B cell (primary cell): ENCODE measurements around the gene IFRD2. TPM values are rescaled to one million over a fixed set of nuclear protein-coding genes. Genes with fewer than 3 reads are reported as not detected.

Experiments used
- ATAC-seq: fragments of 200-7000 bp; cut with Tn5 transposase; one replicate; pipeline ENCODE4 v1.10.0; 2021; ENCODE audit warnings: low read depth, mild to moderate bottlenecking, moderate number of reproducible peaks, moderate library complexity
- CTCF ChIA-PET: fragments of 350-600 bp; sonication (Branson Sonifier 250); formaldehyde crosslinking; loops from one replicate; lab custom pipeline; 2021; ENCODE audit warnings: antibody characterized with exemption, inconsistent platforms; lab: Charles Lee
- POLR2A ChIA-PET: fragments of 350-600 bp; sonication (Branson Sonifier 250); formaldehyde crosslinking; loops from one replicate; lab custom pipeline; 2021; ENCODE audit warnings: antibody characterized with exemption; lab: Charles Lee
- DNase-seq: peaks from one replicate; pipeline ENCODE4 v3.0.0; 2013
- H2AFZ ChIP-seq: 2 replicates; pipeline ENCODE4 v1.6.1; 2012; ENCODE audit warnings: mild to moderate bottlenecking, low read depth, low read length; ENCODE audit not compliant: insufficient read depth, poor library complexity, severe bottlenecking
- H3K27ac ChIP-seq, 2 donors: 1 replicate in 1 of 2; 2 replicates in 1 of 2; pipeline ENCODE4 v1.5.1; 2012 to 2013; ENCODE audit warnings: low read length in 2 of 2, mild to moderate bottlenecking in 2 of 2, moderate library complexity in 1 of 2
- H3K27me3 ChIP-seq, 4 experiments: fragments of 200-600 bp in 1 of 4; sonication (generic) in 1 of 4; replicated peaks in 1 of 4; 1 replicate in 2 of 4; 2 replicates in 2 of 4; pipeline versions ENCODE4 v1.6.1 to v1.7.0; 2013 to 2016; ENCODE audit warnings: low read length in 3 of 4, mild to moderate bottlenecking in 2 of 4, mixed read lengths in 1 of 4, moderate library complexity in 1 of 4; ENCODE audit not compliant: insufficient read depth in 4 of 4, control insufficient read depth in 3 of 4; ENCODE audit errors: control extremely low read depth in 1 of 4
- H3K36me3 ChIP-seq, 2 experiments: replicated peaks in 1 of 2; 1 replicate in 1 of 2; 2 replicates in 1 of 2; pipeline versions ENCODE4 v1.6.1 to v1.7.1; 2013; ENCODE audit warnings: low read length in 1 of 2; ENCODE audit not compliant: insufficient read depth in 2 of 2, control insufficient read depth in 1 of 2; ENCODE audit errors: control extremely low read depth in 1 of 2, extremely low read depth in 1 of 2
- H3K4me1 ChIP-seq, 2 donors: fragments of 200-600 bp in 1 of 2; sonication (generic) in 1 of 2; 1 replicate in 1 of 2; 2 replicates in 1 of 2; pipeline versions ENCODE4 v1.5.1 to v1.6.1; 2013 to 2017; ENCODE audit warnings: low read length in 2 of 2; ENCODE audit not compliant: control insufficient read depth in 2 of 2, insufficient read depth in 2 of 2
- H3K4me2 ChIP-seq: replicated peaks from 2 replicates; pipeline ENCODE3; 2012; ENCODE audit warnings: mild to moderate bottlenecking, low read depth, low read length; ENCODE audit not compliant: poor library complexity, severe bottlenecking
- H3K4me3 ChIP-seq, 5 experiments: fragments of 200-600 bp in 1 of 5; sonication (generic) in 1 of 5; 1 replicate in 3 of 5; 2 replicates in 2 of 5; pipeline versions ENCODE4 v1.5.1 to v1.7.0; 2011 to 2016; ENCODE audit warnings: low read length in 4 of 5, mild to moderate bottlenecking in 4 of 5, low read depth in 2 of 5, control low read depth in 1 of 5, moderate library complexity in 1 of 5; ENCODE audit not compliant: insufficient read depth in 1 of 5; ENCODE audit errors: control extremely low read depth in 1 of 5, extremely low read depth in 1 of 5
- H3K79me2 ChIP-seq: fragments of 200-600 bp; sonication (generic); one replicate; pipeline ENCODE4 v1.6.0; 2016; ENCODE audit warnings: low read length; ENCODE audit not compliant: control insufficient read depth, insufficient read depth
- H3K9ac ChIP-seq: fragments of 200-600 bp; sonication (generic); 2 replicates; pipeline ENCODE4 v1.6.1; 2017; ENCODE audit warnings: mild to moderate bottlenecking, low read length, moderate library complexity
- H3K9me3 ChIP-seq, 3 donors: one replicate each; pipeline versions ENCODE4 v1.6.1 to v1.7.1; 2013; ENCODE audit warnings: low read length in 2 of 3; ENCODE audit not compliant: control insufficient read depth in 2 of 3, insufficient read depth in 1 of 3; ENCODE audit errors: control extremely low read depth in 1 of 3
- H4K20me1 ChIP-seq: 2 replicates; pipeline ENCODE4 v1.6.0; 2012; ENCODE audit warnings: mild to moderate bottlenecking, low read length; ENCODE audit not compliant: insufficient read depth, control insufficient read depth, poor library complexity, severe bottlenecking
- H3K27ac Mint-ChIP-seq: one replicate; pipeline ENCODE4 v1.8.0; 2021; ENCODE audit warnings: mixed read lengths
- H3K27me3 Mint-ChIP-seq: one replicate; pipeline ENCODE4 v1.8.0; 2021; ENCODE audit warnings: mixed read lengths
- H3K4me1 Mint-ChIP-seq: one replicate; pipeline ENCODE4 v1.8.0; 2021; ENCODE audit warnings: mixed read lengths
- H3K4me3 Mint-ChIP-seq: one replicate; pipeline ENCODE4 v1.8.0; 2021; ENCODE audit warnings: mixed read lengths
- H3K9me3 Mint-ChIP-seq: one replicate; pipeline ENCODE4 v1.8.0; 2022; ENCODE audit warnings: mixed read lengths; ENCODE audit not compliant: insufficient read depth
- CTCF ChIP-seq: fragments of 200-600 bp; IDR thresholded peaks from one replicate; pipeline ENCODE4 v1.8.0; 2022; ENCODE audit warnings: antibody characterized with exemption, mild to moderate bottlenecking
- EZH2 ChIP-seq: IDR thresholded peaks from 2 replicates; pipeline ENCODE4 v1.6.1; 2012; ENCODE audit warnings: borderline replicate concordance, low read depth, mild to moderate bottlenecking, moderate library complexity, low read length; ENCODE audit not compliant: insufficient read depth, poor library complexity, severe bottlenecking
- WGBS: methylation state at CpG from one replicate; pipeline ENCODE4 v1.1.5; 2013; ENCODE audit warnings: missing lambda C conversion rate; ENCODE audit not compliant: insufficient coverage; 5-methylcytosine and 5-hydroxymethylcytosine counted together
- intact Hi-C: fragments of 100-400 bp; cut with micrococcal nuclease; formaldehyde crosslinking; loops from one replicate; pipeline ENCODE4 v1.10.0; 2022
- polyA plus RNA-seq: library from polyadenylated mRNA; depleted of rRNA; stranded (reverse); fragments of >200 nt; gene quantifications from 2 replicates; pipeline ENCODE4 v1.2.3, GENCODE V29; 2012
- total RNA-seq, 2 donors: library from RNA; stranded (reverse); fragments of 120-200 nt in 1 of 2; gene quantifications; 1 replicate in 1 of 2; 2 replicates in 1 of 2; pipeline versions ENCODE4 v1.2.3 to v1.2.4, GENCODE V29; 2013 to 2022

Gene IFRD2
- total and polyA plus RNA-seq, 2 donors (not counting 1 experiment from before 2014, with no cell fraction given) = 63.4 to 80.1 TPM

- TF ChIP-seq EZH2 = no peak
- no peak for TF ChIP-seq CTCF
These were observed 30.7 kb downstream of the IFRD2 start for GRCh38 chr3:50261505-50261904.

DNA sequence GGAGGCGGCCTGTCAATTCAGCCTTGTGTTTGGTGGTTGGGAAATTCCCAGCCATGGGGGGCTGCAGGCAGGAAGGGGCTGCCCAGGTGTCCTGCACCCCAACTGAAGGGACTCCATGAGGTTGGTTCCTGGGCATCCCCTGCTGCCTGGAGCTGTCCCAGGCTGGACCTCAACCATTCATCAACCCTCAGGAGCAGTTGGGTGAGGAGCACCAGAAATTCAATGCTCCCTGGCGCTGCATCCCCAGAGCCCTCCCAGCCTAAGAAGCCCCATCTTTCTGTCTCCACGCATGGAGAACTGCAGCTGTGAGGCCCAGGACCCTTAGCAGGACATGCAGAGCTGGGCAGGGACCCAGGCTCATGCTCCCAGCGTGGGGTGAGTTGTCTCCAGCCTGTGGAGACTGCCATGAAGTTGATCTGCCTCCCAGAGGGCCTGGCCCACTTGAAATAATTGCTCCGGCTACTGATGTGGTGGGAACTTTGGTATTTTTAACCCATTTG is 31.2 kb downstream of the IFRD2 start:
- intact Hi-C loops = loop anchor here (1.0 kb wide), 3 partner anchors 12 to 34 kb away; no protein-coding TSS in a partner anchor
- peaks cover 4% of the 10 kb centered on the region for H3K27me3 Mint-ChIP-seq
- Histone ChIP-seq H3K36me3 (peaks cover 0 to 24% of the 10 kb centered on the region in 2 experiments), H3K79me2 (no peaks in the 10 kb centered on the region), H3K4me1 (peaks cover 12 to 17% of the 10 kb centered on the region in 2 donors), H2AFZ (peak overlapping the region; percentile 82), H3K9ac (peak overlapping the region; percentile 77), H3K4me2 (peak overlapping the region; percentile 98), H3K9me3 (no peaks in the 10 kb centered on the region), H3K4me3 (no peak overlapping the region), H3K27me3 (peaks cover 0 to 12% (median 0%) of the 10 kb centered on the region in 4 experiments), H3K27ac (no peak overlapping the region), H4K20me1 (peaks cover 38% of the 10 kb centered on the region)
- ATAC-seq (no peak), DNase-seq (no peak)
- H3K27ac Mint-ChIP-seq = peak overlapping the region; percentile 65
- H3K9me3 Mint-ChIP-seq = no peaks in the 10 kb centered on the region
- TF ChIP-seq CTCF (no peak), EZH2 (no peak)
- ChIA-PET CTCF (interaction anchor here (0.6 to 27.3 kb wide), 6 partner anchors 11 to 107 kb away, joined by 3 to 596 read pairs (median 10); partner anchors contain the start of genes GNAI2 and LSMEM2), POLR2A (no interaction called here)
- peaks cover 12% of the 10 kb centered on the region for H3K4me1 Mint-ChIP-seq
- WGBS = 75% methylated on average over 5 of the region's 5 CpGs
- peak overlapping the region; percentile 72 for H3K4me3 Mint-ChIP-seq

More at GRCh38 chr3:50261505-50261904, 30.7 kb downstream of the IFRD2 start:
- H3K27ac Mint-ChIP-seq = peak overlapping the region; percentile 65
- H3K27me3 Mint-ChIP-seq = peaks cover 5% of the 10 kb centered on the region
- no peak overlapping the region for H3K27ac ChIP-seq
- H3K4me3 Mint-ChIP-seq = peak overlapping the region; percentile 49
- no CpG with 5 or more reads among the region's 2 CpGs for WGBS
- CTCF ChIA-PET = interaction anchor here (0.6 to 27.3 kb wide), 6 partner anchors 10 to 107 kb away, joined by 3 to 596 read pairs (median 10); partner anchors contain the start of genes GNAI2 and LSMEM2
- no peak overlapping the region for H3K4me3 ChIP-seq
- no peaks in the 10 kb centered on the region for H3K79me2 ChIP-seq
- intact Hi-C loops = no loop called here
- no peak for DNase-seq
- H3K9ac ChIP-seq = no peak overlapping the region
- H2AFZ ChIP-seq = no peak overlapping the region
- H3K4me1 Mint-ChIP-seq = peaks cover 12% of the 10 kb centered on the region
- H4K20me1 ChIP-seq = peaks cover 32% of the 10 kb centered on the region
- no peaks in the 10 kb centered on the region for H3K9me3 Mint-ChIP-seq
- peaks cover 12 to 17% of the 10 kb centered on the region in 2 donors for H3K4me1 ChIP-seq
- no peak for ATAC-seq
- POLR2A ChIA-PET = no interaction called here
- H3K27me3 ChIP-seq = peaks cover 0 to 17% (median 0%) of the 10 kb centered on the region in 4 experiments
- H3K4me2 ChIP-seq = no peak overlapping the region
- H3K9me3 ChIP-seq = no peaks in the 10 kb centered on the region
- H3K36me3 ChIP-seq = peaks cover 0 to 19% of the 10 kb centered on the region in 2 experiments
